CD14-positive monocyte (primary cell): ENCODE measurements around the gene SNAP29. TPM values are rescaled to one million over a fixed set of nuclear protein-coding genes. Genes with fewer than 3 reads are reported as not detected.
A peak's percentile ranks its signal among the peaks of the same experiment; 100 is the strongest.

Source experiments
- DNase-seq, 3 donors: peaks; one replicate each; pipeline ENCODE4 v3.0.0-alpha.2; 2011 to 2022
- H2AFZ ChIP-seq: 2 replicates; pipeline ENCODE4 v1.6.0; 2012; ENCODE audit warnings: mild to moderate bottlenecking, low read depth, low read length, inconsistent platforms; ENCODE audit not compliant: insufficient read depth, poor library complexity, severe bottlenecking
- H3K27ac ChIP-seq, 2 donors: 1 replicate in 1 of 2; 2 replicates in 1 of 2; pipeline ENCODE4 v1.5.1; 2012 to 2013; ENCODE audit warnings: low read length in 2 of 2, control low read depth in 1 of 2, inconsistent platforms in 1 of 2, low read depth in 1 of 2, mild to moderate bottlenecking in 1 of 2
- H3K27me3 ChIP-seq, 2 donors: one replicate each; pipeline versions ENCODE4 v1.6.0 to v1.6.1; 2011 to 2013; ENCODE audit warnings: low read length in 2 of 2; ENCODE audit not compliant: control insufficient read depth in 2 of 2, insufficient read depth in 2 of 2
- H3K36me3 ChIP-seq, 2 donors: replicated peaks in 1 of 2; 1 replicate in 1 of 2; 2 replicates in 1 of 2; pipeline versions ENCODE4 v1.5.1 to v1.6.1; 2012 to 2013; ENCODE audit warnings: low read length in 2 of 2, control low read depth in 1 of 2, inconsistent platforms in 1 of 2, mild to moderate bottlenecking in 1 of 2; ENCODE audit not compliant: insufficient read depth in 2 of 2, control insufficient read depth in 1 of 2
- H3K4me1 ChIP-seq, 2 donors: 1 replicate in 1 of 2; 2 replicates in 1 of 2; pipeline versions ENCODE4 v1.5.1 to v1.6.1; 2012 to 2013; ENCODE audit warnings: low read length in 2 of 2, control low read depth in 1 of 2, inconsistent platforms in 1 of 2, mild to moderate bottlenecking in 1 of 2, moderate library complexity in 1 of 2; ENCODE audit not compliant: insufficient read depth in 2 of 2, control insufficient read depth in 1 of 2
- H3K4me2 ChIP-seq: replicated peaks from 2 replicates; pipeline ENCODE3; 2012; ENCODE audit warnings: low read length, moderate library complexity, mild to moderate bottlenecking; ENCODE audit not compliant: poor library complexity, severe bottlenecking; ENCODE audit errors: extremely low read depth
- H3K4me3 ChIP-seq, 3 experiments: fragments of 200-600 bp in 1 of 3; sonication (generic) in 1 of 3; replicated peaks in 1 of 3; 1 replicate in 2 of 3; 2 replicates in 1 of 3; pipeline ENCODE4 v1.5.1; 2011 to 2013; ENCODE audit warnings: low read length in 3 of 3, mild to moderate bottlenecking in 3 of 3, control low read depth in 2 of 3, low read depth in 2 of 3, inconsistent platforms in 1 of 3, moderate library complexity in 1 of 3
- H3K79me2 ChIP-seq: 2 replicates; pipeline ENCODE4 v1.6.0; 2012; ENCODE audit warnings: mild to moderate bottlenecking, control low read depth, inconsistent platforms, low read length, moderate library complexity; ENCODE audit not compliant: insufficient read depth
- H3K9ac ChIP-seq: 2 replicates; pipeline ENCODE4 v1.6.0; 2017; ENCODE audit warnings: low read length, mild to moderate bottlenecking; ENCODE audit not compliant: insufficient read depth, poor library complexity, severe bottlenecking
- H3K9me3 ChIP-seq, 2 donors: replicated peaks in 1 of 2; 1 replicate in 1 of 2; 2 replicates in 1 of 2; pipeline versions ENCODE4 v1.5.1 to v1.6.1; 2012 to 2013; ENCODE audit warnings: low read length in 2 of 2, control low read depth in 1 of 2; ENCODE audit not compliant: control insufficient read depth in 1 of 2, insufficient read depth in 1 of 2
- H4K20me1 ChIP-seq: 2 replicates; pipeline ENCODE4 v1.6.0; 2012; ENCODE audit warnings: mild to moderate bottlenecking, low read length, control low read depth, moderate library complexity; ENCODE audit not compliant: insufficient read depth
- H3K27ac Mint-ChIP-seq, 7 donors: one replicate each; pipeline ENCODE4 v1.8.0; 2020; ENCODE audit warnings: mild to moderate bottlenecking in 7 of 7, mixed read lengths in 7 of 7, moderate library complexity in 6 of 7, inconsistent platforms in 2 of 7
- H3K27me3 Mint-ChIP-seq, 3 donors: one replicate each; pipeline ENCODE4 v1.8.0; 2021 to 2022; ENCODE audit warnings: low read depth in 3 of 3, mild to moderate bottlenecking in 3 of 3, mixed read lengths in 3 of 3, moderate library complexity in 3 of 3, inconsistent platforms in 1 of 3
- H3K36me3 Mint-ChIP-seq, 2 donors: one replicate each; pipeline ENCODE4 v1.8.0; 2020; ENCODE audit warnings: mixed read lengths in 2 of 2, inconsistent platforms in 1 of 2, mild to moderate bottlenecking in 1 of 2
- H3K4me1 Mint-ChIP-seq: one replicate; pipeline ENCODE4 v1.8.0; 2020; ENCODE audit warnings: mild to moderate bottlenecking, mixed read lengths
- H3K4me3 Mint-ChIP-seq, 2 donors: one replicate each; pipeline ENCODE4 v1.8.0; 2020; ENCODE audit warnings: mild to moderate bottlenecking in 2 of 2, mixed read lengths in 2 of 2, moderate library complexity in 1 of 2
- H3K9me3 Mint-ChIP-seq, 7 donors: one replicate each; pipeline ENCODE4 v1.8.0; 2020 to 2022; ENCODE audit warnings: mixed read lengths in 7 of 7, mild to moderate bottlenecking in 6 of 7, moderate library complexity in 6 of 7, inconsistent platforms in 2 of 7
- CTCF ChIP-seq: fragments of 200-600 bp; IDR thresholded peaks from one replicate; pipeline ENCODE4 v1.8.0; 2022; ENCODE audit warnings: antibody characterized with exemption, mild to moderate bottlenecking
- WGBS: methylation state at CpG from one replicate; pipeline ENCODE4 v1.1.5; 2013; ENCODE audit warnings: missing lambda C conversion rate; ENCODE audit not compliant: insufficient coverage; 5-methylcytosine and 5-hydroxymethylcytosine counted together
- intact Hi-C, 2 donors: fragments of 100-400 bp; cut with micrococcal nuclease; formaldehyde crosslinking; loops; one replicate each; pipeline versions ENCODE4 v1.15.0 to v1.15.1; 2023
- polyA plus RNA-seq, 3 donors: library from polyadenylated mRNA; depleted of rRNA in 1 of 3; unstranded in 2 of 3; stranded (reverse) in 1 of 3; fragments of 300-500 nt in 2 of 3; fragments of >200 nt in 1 of 3; fragmentation: Illumina TruSeq in 2 of 3; gene quantifications; 1 replicate in 2 of 3; 2 replicates in 1 of 3; pipeline ENCODE4 v1.2.3, GENCODE V29; 2012 to 2021

Gene SNAP29
- polyA plus RNA-seq, 3 donors: 22.3 to 32.8 (median 28.9) TPM

GRCh38 chr22:20816559-20816958 lies 42.2 kb upstream of the SNAP29 start:
- intact Hi-C loops: no loop called here

GRCh38 chr22:20818471-20818870 lies 40.3 kb upstream of the SNAP29 start:
- Mint-ChIP-seq H3K27me3 (no peaks in the 10 kb centered on the region), H3K4me1 (no peaks in the 10 kb centered on the region), H3K27ac (peak overlapping the region in 2 of 7 donors; percentile 36 to 38), H3K9me3 (peaks cover 0 to 2% (median 0%) of the 10 kb centered on the region in 7 donors), H3K36me3 (peaks cover 69 to 82% of the 10 kb centered on the region in 2 donors), H3K4me3 (no peak overlapping the region)
- Histone ChIP-seq H3K4me1 (no peaks in the 10 kb centered on the region), H3K4me3 (no peak overlapping the region), H3K4me2 (no peak overlapping the region), H3K9me3 (no peaks in the 10 kb centered on the region), H4K20me1 (no peaks in the 10 kb centered on the region), H3K9ac (no peak overlapping the region), H3K27me3 (no peaks in the 10 kb centered on the region), H3K36me3 (peaks cover 80 to 95% of the 10 kb centered on the region in 2 donors), H2AFZ (no peak overlapping the region), H3K27ac (no peak overlapping the region), H3K79me2 (no peaks in the 10 kb centered on the region)
- WGBS: no CpG with 5 or more reads among the region's 3 CpGs
- TF ChIP-seq CTCF: no peak
- intact Hi-C loops: no loop called here
- DNase-seq: no peak

More at GRCh38 chr22:20816559-20816958, 42.2 kb upstream of the SNAP29 start:
- TF ChIP-seq CTCF: no peak
- peaks cover 0 to 2% (median 0%) of the 10 kb centered on the region in 7 donors for H3K9me3 Mint-ChIP-seq
- H3K36me3 Mint-ChIP-seq: peaks cover 78 to 84% of the 10 kb centered on the region in 2 donors
- no peaks in the 10 kb centered on the region for H4K20me1 ChIP-seq
- no peak overlapping the region for H3K4me3 Mint-ChIP-seq
- peak overlapping the region in 3 of 7 donors; percentile 36 to 57 (median 43) for H3K27ac Mint-ChIP-seq
- no peak overlapping the region for H3K4me3 ChIP-seq
- H3K9me3 ChIP-seq: no peaks in the 10 kb centered on the region
- no peak overlapping the region for H3K4me2 ChIP-seq
- no peak overlapping the region for H3K9ac ChIP-seq
- no peak overlapping the region for H3K27ac ChIP-seq
- peaks cover 81 to 95% of the 10 kb centered on the region in 2 donors for H3K36me3 ChIP-seq
- H2AFZ ChIP-seq: no peak overlapping the region
- H3K79me2 ChIP-seq: no peaks in the 10 kb centered on the region
- WGBS: 97% methylated on average over 6 of the region's 6 CpGs
- peaks cover 0 to 2% (median 1%) of the 10 kb centered on the region in 3 donors for H3K27me3 Mint-ChIP-seq
- H3K4me1 Mint-ChIP-seq: no peaks in the 10 kb centered on the region
- no peak for DNase-seq
- no peaks in the 10 kb centered on the region for H3K4me1 ChIP-seq
- no peaks in the 10 kb centered on the region for H3K27me3 ChIP-seq
